ENCODE measurements around the gene TRABD2B.

TRABD2B gene

DNA sequence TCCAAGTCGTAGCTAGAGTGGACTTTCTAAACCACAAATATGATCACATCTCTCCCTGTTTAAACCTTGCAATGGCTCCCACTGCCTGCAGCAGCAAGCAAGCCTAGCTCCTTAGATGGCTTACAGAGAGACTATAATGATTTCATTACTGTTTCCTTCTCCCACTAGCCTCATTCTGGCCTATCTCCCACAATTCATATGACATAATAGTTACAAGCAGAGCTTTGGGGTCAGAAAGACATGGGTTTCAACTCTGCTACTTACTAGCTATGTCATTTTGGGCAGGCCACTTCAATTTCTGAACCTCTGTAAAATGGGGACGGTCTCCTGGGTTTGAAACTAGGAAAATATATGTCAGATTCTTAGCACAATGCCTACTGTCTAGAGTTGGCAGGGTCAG is 143.3 kb downstream of the TRABD2B start:
- no peak for DNase-seq

DNA sequence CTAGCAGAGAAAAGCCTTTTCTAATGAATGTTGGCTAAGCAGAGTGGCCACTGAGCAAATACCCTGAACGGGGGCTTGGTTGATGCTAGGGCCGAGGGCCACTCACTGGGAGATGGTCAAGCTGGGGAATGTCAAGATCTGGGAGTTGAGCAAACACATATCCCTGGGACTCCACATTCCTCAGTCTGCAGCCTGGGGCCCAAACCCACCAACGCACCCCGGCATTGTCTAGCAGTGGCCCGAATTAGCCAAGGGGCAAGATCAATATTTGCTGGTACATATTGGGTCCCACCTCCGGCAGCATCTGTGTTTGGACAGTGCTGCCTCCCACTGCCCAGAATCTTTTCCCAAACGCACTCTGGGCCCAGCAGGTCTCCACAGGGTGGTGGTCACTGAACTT is 144.1 kb downstream of the TRABD2B start:
- no peak for DNase-seq

DNA sequence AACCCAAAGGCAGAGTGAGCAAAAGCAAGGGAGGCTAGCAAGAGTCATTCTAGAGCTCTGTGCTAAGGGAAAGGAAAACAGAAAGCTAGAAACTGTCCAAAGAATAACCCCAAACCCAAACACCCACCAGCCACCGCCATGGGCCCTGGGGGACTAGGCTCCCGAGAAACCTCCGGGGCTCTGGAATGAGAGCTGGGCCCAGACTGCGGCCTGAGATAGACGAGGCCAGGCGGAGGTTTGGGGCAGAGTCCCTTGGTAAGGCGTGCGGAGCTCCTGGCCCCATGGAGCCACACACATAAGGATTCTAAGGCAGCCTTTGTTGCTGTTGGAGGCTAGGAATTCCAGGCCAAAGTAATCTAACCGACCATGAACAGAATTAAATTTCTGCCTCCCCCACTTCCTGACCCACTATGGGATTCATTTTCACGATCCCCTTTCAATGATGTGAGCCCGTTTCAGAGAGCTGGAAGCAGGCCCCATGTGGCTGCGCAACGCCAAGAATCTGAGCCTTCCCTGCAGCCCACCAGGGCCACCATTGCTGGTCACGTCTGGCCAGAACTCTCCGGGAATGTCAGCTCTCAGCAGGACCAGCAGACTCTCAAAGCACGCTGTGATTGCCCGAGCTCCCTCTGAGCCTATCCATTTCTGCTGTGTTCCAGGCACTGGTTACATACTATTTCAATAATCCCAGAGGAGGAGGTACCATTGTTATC is 145.0 kb downstream of the TRABD2B start:
- no peak for DNase-seq

DNA sequence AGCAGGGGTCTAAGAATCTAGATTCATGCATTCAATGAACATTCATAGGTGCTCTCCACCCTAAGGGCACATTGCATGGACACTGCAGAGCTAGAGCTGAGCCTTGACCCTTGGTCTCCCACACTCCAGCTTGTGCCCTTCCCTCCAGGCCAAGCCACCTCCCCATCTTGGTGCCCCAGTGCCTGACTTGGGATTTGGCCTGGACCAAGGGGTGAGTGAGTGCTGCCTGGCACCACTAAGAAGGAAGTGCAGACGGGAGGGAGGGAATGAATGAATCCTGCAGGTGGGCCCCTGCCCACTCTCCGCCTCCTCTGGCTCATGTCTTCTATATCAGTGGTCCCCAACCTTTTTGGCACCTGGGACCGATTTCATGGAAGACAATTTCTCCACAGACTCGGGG is 146.7 kb downstream of the TRABD2B start:
- no peak for DNase-seq

DNA sequence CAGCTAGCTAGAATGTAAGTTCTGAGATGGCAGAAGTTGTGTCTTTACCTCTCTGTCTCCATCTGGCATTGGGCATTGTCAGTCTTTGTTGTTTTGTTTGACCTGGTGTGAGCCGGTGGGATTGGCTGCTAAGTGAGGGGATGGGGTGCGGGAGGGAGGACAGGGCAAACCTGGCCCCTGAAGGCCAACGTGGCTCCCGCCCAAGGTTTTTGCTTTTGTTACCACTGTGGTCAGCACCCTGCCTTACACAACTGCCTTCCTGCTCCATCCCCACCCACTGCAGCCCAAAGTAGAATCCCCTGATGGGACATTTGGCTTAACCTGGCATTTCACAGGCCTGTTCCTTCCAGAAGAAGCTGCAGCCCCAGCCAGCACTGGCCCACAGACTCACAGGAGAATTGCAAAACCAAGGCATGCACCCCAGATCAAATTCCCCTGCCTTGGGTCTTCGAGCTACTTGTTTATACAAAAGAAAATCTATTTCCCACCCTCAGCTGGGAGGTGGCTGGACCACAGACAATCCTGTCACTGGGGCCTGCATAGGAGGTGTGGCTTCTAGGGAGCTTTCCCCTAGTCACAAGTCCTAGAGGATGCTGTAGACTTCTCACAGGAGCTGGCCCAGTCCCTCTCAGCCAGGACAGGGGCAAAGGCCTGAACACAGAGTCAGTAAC is 147.5 kb downstream of the TRABD2B start:
- DNase-seq, result no peak

DNA sequence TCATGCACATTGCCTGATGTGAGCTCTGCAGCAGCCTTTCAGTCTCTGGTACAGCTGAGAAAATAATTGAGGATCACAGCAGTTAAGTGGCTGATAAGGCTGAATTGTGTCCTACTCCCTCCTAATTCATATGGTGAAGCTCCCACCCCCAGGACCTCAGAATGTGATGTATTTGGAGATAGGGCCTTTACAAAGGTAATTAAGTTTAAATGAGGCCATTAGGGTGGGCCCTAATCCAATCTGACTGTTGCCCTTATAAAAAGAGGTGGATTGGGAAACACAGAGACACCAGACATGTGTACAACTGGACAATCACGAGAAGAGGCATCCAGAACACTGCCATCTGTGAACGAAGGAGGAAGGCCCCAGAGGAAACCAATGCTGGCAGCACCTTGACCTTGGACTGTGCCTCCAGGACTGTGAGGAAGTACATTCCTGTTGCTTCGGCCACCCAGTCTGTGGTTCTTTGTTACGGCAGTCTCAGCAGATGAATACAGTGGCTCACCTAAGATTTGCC is 148.1 kb downstream of the TRABD2B start:
- DNase-seq, result no peak

DNA sequence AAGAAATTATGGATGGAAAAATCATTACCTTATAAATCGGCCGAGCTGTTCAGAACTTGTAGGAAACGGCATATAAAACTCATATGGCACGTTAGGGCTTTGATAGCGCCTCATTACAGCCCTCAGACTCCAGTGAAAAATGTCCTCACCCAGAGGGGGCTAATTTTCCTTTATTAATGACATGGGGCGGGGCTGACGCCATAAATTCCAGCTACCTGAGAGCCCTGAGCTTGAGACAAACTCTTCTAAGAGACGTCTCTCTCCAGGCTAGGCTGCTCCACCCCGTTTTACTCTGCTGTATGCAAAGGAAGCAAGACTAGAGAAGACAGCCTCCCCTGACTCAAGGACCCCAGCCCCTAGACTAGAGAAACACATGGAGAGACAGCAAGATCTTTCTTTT is 149.4 kb downstream of the TRABD2B start:
- DNase-seq, result no peak

DNA sequence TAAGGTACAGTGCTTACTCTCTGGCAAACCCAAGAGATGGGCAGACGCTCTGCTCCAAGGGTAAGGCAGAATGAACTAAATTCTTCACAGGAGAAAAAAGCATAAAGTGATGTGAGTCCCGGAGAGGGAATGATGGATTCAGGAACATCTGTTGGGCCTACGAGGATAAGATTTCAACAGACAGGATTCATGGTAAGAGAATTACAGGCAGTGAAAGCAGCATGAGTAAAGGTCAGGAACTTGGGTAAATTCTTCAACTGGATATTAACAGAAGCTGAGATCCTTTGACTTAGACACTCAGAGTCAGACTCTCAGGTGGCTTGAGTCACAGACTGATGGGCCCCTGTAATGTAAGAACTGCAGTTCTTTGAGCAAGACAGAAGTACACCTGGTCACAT is 152.6 kb downstream of the TRABD2B start:
- no peak for DNase-seq

DNA sequence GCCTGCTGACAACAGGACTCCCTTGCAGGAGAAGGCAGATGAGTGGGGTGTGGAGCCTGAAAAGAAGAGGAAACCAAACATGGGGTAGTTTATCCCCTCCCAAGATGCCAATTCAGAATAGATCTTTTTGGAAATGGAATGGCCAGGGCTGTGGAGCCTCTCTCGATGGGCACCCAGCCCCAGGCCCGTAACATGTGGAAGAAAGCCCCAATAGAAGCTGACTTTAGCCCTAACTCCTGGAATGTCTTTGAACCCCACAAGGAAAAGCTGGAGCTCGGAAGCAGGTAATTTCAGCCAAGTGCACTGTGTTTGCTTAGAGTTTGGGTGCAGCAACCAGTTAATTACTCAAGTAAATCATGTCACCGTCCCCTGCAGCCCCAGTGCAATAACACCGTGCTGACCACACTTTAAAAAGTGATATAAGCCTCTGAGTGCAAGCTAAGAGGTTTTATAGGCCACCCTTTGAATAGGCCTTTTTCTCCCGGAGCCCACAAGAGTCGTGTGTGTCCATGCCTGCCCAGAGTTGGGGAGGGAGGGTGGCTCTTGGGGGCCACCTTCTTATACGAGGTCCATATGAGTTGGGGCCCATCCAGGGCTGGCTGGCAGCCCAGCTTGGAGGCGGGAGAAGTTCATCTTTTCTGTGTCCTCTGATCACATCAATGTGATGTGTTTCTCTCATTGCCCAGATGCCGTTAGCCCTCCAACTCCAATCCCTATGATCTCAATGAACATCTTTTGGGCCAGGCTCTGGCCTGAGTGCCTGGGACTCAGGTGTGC is 153.2 kb downstream of the TRABD2B start:
- DNase-seq, result no peak

DNA sequence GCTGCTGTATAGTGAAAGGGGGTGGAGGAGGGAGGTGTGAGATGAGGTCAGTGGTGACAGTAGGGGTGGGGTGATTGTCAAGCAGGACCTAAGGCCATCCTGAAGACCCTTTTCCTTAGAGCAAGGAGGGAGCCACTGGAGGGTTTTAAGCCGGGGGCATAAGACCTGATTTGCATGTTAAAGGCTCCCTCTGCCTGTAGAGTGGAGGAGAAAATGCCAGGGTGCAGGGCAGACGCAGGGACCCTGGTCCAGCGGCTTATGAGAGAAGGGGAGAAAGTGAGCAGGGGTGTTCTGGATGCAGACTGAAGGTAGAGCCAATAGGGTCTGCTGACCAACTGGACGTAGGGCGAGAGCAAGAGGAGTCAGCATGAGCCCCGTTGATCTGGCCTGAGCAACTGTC is 154.1 kb downstream of the TRABD2B start:
- no peak for DNase-seq

DNA sequence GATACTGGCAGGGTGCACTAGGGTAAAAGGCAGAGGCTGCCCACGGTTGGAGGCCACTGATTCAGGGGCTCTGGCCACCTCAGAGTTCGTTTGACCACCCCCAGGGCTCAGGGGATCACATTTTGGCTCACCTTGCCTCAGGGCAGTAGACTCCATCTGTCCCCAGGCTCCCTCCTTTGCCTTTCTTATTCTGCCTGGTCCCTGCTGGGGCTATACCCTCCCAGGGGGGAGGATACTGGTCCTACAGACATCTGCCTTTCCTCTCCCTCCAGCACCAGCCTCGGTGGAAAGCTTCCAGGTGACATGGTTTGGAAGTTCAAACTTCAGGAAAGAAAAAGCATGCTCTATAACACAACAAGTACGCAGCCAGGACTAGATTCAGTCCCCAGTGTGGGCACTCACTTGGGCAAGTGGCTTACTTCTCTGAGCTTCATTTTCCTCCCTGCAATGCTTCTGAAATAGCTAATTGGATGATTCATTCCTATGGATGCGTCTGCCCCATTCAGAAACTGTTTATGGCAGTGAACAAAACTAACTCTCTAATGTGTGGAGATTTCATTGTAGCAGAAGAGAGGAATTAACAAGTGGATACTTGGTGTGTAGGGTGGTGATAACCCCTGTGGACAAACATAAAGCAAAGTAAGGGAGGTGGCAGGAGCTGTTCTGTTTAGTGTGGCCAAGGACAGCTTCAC is 154.8 kb downstream of the TRABD2B start:
- DNase-seq, result no peak

DNA sequence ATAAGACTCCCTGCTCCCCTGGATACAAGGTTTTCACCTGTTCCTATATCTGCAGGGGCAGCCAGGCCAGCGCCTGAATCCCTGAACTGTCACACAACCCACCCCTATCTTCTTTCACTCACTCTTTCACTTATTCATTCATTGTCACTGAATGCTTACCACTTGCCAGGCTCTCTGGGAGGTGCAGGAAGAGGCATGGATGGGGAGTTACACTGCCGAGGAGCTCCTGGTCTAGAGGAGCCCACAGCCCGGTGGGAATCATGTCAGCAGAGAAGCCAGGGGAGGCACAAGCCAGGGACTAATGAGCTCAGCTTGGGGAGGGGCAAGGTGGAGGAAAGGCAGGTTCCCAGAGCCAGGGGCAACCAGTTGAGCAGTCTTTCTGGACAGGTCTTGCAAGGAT is 155.8 kb downstream of the TRABD2B start:
- no peak for DNase-seq

DNA sequence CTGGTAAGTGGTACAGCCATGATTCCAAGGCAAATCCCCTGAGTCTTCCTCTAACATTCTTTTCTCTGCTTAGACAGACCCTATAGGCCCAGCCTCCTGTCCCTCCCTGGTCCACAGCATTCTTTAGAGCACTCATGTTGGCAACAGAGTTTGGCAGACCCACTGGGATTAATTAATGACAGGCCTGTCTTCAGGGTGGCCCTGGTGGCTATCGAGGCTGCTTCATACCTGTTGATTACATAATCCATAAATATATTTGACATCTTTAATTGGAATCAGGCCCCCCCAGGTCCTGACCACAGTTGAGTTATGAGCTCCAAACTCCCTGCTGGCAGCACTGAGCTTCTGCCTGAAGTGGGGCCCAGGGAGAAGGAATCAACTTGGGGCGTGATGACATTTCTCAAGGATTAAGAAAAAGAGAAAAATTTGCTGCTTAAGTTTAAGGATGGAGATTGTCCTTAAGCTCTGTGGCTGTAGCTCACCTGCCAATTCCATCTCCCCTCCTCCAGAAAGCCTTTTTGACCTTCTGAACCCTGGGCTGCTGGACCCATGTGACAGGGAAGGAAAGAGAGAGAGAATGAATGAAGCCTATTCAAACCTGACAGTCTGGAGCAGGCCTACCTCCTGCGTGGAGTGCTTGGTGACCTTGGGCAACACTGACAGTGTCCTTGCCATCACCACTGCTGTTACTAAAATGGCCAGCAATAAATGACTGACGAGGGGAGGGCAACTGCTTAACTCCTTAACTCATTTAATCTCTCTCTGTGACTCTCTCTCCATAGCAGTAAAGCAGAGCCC is 156.6 kb downstream of the TRABD2B start:
- DNase-seq, result no peak

DNA sequence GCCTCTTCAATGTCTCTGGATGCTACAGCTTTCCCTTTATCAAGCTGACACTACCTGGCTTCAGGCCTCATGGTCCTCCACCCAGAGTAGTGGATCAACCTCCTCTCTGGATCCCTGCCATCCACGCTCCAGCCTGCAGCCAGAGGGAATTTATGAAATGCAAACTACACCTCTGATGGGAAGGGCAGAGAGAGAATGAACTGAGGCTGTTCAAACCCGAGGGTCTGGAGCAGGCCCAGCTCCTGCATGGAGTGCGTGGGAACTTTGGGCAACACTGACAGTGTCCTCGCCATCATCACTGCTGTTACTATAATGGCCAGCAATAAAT is 157.8 kb downstream of the TRABD2B start:
- no peak for DNase-seq

DNA sequence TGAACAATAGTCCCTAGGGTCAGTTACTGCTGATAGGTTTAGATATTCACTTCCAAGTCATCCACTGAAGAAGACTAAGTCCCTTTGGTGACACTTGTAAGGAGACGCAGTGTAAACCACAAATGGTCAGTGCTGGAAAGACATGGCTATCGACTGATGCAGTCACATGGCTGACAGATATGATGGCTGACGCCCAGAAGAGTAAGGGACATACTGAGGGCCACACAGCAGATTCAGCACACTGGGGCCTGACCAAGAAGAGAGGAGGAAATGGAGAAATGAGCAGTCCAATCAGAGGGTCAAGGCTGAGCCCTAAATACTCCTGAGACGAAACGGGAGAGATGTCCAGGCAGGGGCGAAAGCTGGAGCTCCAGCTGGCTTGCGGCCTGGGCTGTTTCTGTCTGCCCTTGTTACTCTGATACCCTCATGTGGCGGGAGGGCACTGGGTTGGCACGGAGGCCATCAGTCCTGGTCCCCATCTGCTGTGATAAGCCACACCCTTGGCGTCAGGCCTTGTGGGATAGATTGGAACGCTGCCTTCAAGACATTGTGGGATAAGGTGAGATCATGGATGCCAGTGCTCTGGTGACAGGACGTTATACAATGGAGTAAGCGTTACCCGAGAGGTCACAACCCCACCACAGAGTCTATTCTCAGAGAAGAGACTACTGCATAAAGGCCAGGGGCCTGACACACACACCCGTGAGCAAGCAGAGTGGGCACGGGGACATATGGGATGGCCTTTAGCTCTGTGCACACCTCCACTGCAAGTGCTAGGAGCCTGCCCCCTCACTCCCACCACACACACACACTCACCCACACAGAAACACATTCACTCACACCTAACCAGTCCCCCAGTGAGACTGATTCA is 158.4 kb downstream of the TRABD2B start:
- no peak for DNase-seq

DNA sequence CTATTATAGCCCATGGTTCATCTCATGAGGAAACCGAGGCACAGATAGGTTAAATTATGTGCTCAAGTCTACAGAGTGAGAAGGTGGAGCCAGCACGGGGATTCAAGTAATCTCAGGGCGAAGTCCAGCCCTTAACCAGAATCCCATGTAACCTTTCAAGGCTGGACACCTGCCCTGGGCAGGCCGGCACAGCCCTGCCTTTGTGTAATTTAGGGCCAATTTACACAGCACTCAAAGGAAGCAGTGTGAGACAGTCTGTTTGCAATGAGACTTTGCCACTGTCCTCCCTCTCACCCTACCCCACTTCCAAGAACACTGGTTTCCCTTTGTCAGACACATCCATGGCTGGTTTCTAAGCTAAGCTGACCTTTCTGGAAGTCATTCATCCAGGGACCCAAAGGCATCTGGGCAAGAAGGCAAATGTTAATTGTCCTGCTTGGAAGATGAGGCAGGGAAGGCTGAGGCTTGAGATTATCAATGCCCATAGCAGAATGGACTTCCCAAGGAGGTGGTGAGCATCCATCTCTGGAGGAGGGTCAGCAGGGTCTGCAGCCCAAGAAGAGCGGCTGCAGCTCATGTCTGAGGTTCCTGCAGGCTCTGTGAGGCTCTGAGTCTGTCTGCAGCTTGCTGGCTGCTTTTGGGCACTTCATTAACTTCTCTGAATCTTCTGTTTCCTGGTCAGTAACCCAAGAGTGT is 159.2 kb downstream of the TRABD2B start:
- no peak for DNase-seq

DNA sequence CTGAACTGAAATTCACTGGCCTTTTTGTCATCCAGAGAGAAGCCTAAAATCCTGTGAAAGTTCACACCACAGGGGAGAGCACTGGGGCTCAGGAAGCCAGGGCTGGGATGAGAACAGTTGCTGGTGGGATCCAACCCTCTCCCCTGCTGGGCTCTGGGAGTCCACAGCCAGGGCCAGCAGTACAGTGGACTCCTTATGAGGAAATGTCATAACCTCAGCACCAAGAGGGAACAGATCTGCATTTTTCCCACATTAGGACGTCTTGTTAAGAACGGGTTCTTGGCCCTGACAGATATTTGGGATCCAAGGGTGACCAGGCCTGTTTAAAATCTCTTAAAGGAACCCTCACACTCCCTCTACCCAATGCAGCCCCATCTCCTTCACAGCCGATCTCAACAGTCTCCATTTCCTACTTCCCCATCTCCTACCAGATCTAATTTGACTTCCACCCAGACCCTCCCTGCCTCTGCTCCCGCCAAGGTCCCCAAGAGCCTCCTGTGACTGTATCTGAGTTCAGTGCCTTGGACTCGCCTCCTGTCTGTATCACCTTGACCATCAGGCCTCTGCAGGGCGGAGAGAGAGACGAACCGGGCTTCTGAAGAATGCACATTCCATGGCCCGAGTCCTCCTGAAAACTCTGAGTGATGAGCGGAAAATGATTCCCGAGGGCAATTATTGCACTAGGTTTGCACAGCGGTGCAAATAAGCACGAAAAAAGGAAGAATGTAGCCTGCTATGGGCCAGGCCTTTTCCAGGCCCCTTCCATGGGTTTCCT is 159.9 kb downstream of the TRABD2B start:
- DNase-seq, result no peak

DNA sequence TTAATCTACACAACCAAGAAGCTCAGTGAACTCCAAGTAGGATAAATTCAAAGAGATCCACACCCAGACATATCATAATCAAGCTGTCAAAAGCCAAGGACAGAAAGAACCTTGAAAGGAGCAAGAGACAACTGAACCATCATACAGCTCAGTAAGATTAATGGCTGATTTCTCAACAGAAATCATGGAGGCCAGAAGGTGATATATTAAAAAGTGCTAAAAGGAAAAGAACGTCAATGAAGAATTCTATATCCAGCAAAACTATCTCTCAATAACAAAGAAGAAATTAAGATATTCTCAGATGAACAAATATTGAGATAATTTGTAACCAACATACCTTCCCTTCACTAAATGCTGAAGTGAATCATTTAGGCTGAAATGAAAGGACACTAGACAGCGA is 161.8 kb downstream of the TRABD2B start:
- DNase-seq, result no peak

DNA sequence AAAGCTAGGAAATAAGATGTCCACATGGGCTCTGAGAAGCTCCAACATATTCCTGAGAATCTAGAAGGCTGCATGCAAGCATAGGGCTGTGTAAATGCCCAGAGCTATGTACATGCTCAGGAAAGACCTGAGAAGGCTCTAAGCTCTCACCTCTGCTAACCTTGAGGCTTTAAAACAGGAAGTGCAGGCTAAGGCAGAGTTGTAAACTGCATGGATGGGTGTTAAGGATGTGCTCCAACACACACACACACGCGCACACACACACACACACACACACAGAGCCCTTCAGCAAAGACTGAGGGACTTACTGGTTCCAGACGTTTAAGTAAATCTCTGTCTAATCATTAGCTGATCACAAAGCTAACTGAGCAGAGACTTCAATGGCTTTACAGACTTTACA is 162.9 kb downstream of the TRABD2B start:
- DNase-seq, result no peak

Data from anterior cingulate cortex (tissue), 58 donors.